Smooth muscle cell (in vitro differentiated cells): ENCODE measurements around the gene KIF6. TPM values are rescaled to one million over a fixed set of nuclear protein-coding genes. Genes with fewer than 3 reads are reported as not detected.

Experiments used
- DNase-seq: peaks from one replicate; lab custom pipeline; 2025; ENCODE audit not compliant: unreplicated experiment; lab: John Stamatoyannopoulos, UW
- H2AFZ ChIP-seq: fragments of 200-600 bp; sonication (generic); 2 replicates; pipeline ENCODE4 v1.6.0; 2016; ENCODE audit warnings: antibody characterized with exemption, low read depth, mild to moderate bottlenecking
- H3F3A ChIP-seq: fragments of 200-600 bp; sonication (generic); 2 replicates; pipeline ENCODE4 v1.6.0; 2017; ENCODE audit warnings: antibody characterized with exemption, low read depth
- H3K27ac ChIP-seq: fragments of 200-600 bp; sonication (generic); 2 replicates; pipeline ENCODE4 v1.5.1; 2016; ENCODE audit warnings: low read depth, mild to moderate bottlenecking
- H3K27me3 ChIP-seq: fragments of 200-600 bp; sonication (generic); 2 replicates; pipeline ENCODE4 v1.6.1; 2016; ENCODE audit warnings: low read depth, mild to moderate bottlenecking
- H3K36me3 ChIP-seq: fragments of 200-600 bp; sonication (generic); 2 replicates; pipeline ENCODE4 v1.5.1; 2016; ENCODE audit warnings: low read depth
- H3K4me1 ChIP-seq: fragments of 200-600 bp; sonication (generic); 2 replicates; pipeline ENCODE4 v1.5.1; 2016; ENCODE audit warnings: low read depth
- H3K4me2 ChIP-seq: fragments of 200-600 bp; sonication (generic); 2 replicates; pipeline ENCODE4 v1.6.0; 2016; ENCODE audit warnings: mild to moderate bottlenecking
- H3K4me3 ChIP-seq: fragments of 200-600 bp; sonication (generic); 2 replicates; pipeline ENCODE4 v1.5.1; 2016; ENCODE audit warnings: mild to moderate bottlenecking
- H3K79me2 ChIP-seq: fragments of 200-600 bp; sonication (generic); 2 replicates; pipeline ENCODE4 v1.6.0; 2016; ENCODE audit warnings: low read depth, mild to moderate bottlenecking
- H3K9ac ChIP-seq: fragments of 200-600 bp; sonication (generic); 2 replicates; pipeline ENCODE4 v1.6.0; 2016; ENCODE audit warnings: low read depth
- H3K9me3 ChIP-seq: fragments of 200-600 bp; sonication (generic); replicated peaks from 2 replicates; pipeline ENCODE4 v1.5.1; 2016; ENCODE audit warnings: low read depth
- H4K20me1 ChIP-seq: fragments of 200-600 bp; sonication (generic); 2 replicates; pipeline ENCODE4 v1.6.0; 2016; ENCODE audit warnings: low read depth
- WGBS: methylation state at CpG from one replicate; pipeline ENCODE4 v1.1.7; 2016; ENCODE audit warnings: low lambda C conversion rate; 5-methylcytosine and 5-hydroxymethylcytosine counted together
- polyA plus RNA-seq: library from polyadenylated mRNA; unstranded; fragments of >200 nt; fragmentation: Nextera tagmentation; extraction: Ambion mirVana; gene quantifications from 2 replicates; pipeline ENCODE4 v1.2.1, GENCODE V29; 2016
- total RNA-seq: library from RNA; depleted of rRNA; stranded (reverse); fragments of >200 nt; gene quantifications from 2 replicates; pipeline ENCODE4 v1.2.3, GENCODE V29; 2014
- TF ChIP-seq, protein P1 (sequence below): fragments of 200-600 bp; sonication (generic); IDR thresholded peaks from 2 replicates; pipeline ENCODE4 v1.5.1; 2017; ENCODE audit warnings: borderline replicate concordance, mild to moderate bottlenecking, antibody characterized with exemption; ENCODE audit not compliant: insufficient read depth, poor library complexity, severe bottlenecking

The KIF6 gene
- total and polyA plus RNA-seq, 2 experiments from 2014 or later, result 1.1 to 1.5 TPM

GRCh38 chr6:39686976-39687375 is 38.2 kb downstream of the KIF6 start:
- no peak overlapping the region for H3K4me3 ChIP-seq
- H3K27me3 ChIP-seq, result no peaks in the 10 kb centered on the region
- H3K9ac ChIP-seq, result no peak overlapping the region
- 84% methylated on average over 6 of the region's 6 CpGs for WGBS
- no peaks in the 10 kb centered on the region for H3K79me2 ChIP-seq
- DNase-seq, result no peak
- no peaks in the 10 kb centered on the region for H3F3A ChIP-seq
- TF ChIP-seq, protein P1, sequence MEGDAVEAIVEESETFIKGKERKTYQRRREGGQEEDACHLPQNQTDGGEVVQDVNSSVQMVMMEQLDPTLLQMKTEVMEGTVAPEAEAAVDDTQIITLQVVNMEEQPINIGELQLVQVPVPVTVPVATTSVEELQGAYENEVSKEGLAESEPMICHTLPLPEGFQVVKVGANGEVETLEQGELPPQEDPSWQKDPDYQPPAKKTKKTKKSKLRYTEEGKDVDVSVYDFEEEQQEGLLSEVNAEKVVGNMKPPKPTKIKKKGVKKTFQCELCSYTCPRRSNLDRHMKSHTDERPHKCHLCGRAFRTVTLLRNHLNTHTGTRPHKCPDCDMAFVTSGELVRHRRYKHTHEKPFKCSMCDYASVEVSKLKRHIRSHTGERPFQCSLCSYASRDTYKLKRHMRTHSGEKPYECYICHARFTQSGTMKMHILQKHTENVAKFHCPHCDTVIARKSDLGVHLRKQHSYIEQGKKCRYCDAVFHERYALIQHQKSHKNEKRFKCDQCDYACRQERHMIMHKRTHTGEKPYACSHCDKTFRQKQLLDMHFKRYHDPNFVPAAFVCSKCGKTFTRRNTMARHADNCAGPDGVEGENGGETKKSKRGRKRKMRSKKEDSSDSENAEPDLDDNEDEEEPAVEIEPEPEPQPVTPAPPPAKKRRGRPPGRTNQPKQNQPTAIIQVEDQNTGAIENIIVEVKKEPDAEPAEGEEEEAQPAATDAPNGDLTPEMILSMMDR, result no peak
- H3K4me2 ChIP-seq, result no peak overlapping the region
- H2AFZ ChIP-seq, result no peak overlapping the region
- H4K20me1 ChIP-seq, result no peaks in the 10 kb centered on the region
- no peaks in the 10 kb centered on the region for H3K9me3 ChIP-seq
- no peak overlapping the region for H3K27ac ChIP-seq
- H3K4me1 ChIP-seq, result no peaks in the 10 kb centered on the region
- H3K36me3 ChIP-seq, result no peaks in the 10 kb centered on the region

DNA sequence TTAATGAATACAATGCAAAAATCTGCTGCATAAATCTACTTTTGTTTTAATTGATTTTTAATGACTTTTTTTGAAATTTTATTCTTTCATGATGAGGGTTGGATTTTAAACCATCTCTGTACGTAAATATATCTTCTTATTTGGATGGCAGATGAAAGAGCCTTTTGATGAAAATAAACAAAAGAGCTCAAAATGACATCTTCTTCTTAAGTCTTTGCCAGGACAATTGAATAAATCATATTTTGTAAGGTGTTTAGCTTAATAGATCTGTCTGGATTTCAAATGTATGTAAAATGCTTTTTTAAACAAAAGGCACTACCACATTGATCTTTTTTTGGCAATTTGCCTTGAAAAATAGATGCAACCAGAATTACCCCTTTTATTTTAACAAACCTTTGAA is 39.3 kb downstream of the KIF6 start:
- Histone ChIP-seq H3K36me3 (no peaks in the 10 kb centered on the region), H2AFZ (no peak overlapping the region), H3K79me2 (no peaks in the 10 kb centered on the region), H3K4me3 (no peak overlapping the region), H3K9me3 (no peaks in the 10 kb centered on the region), H3K9ac (no peak overlapping the region), H4K20me1 (no peaks in the 10 kb centered on the region), H3K27ac (no peak overlapping the region), H3K4me2 (no peak overlapping the region), H3K4me1 (no peaks in the 10 kb centered on the region), H3K27me3 (no peaks in the 10 kb centered on the region), H3F3A (no peaks in the 10 kb centered on the region)
- no peak for DNase-seq
- TF ChIP-seq, protein P1, result no peak
- 98% methylated on average over 1 of the region's 1 CpG for WGBS

- Histone ChIP-seq H3K4me1 (no peaks in the 10 kb centered on the region), H4K20me1 (no peaks in the 10 kb centered on the region), H3K9me3 (no peaks in the 10 kb centered on the region), H3K36me3 (no peaks in the 10 kb centered on the region), H3F3A (no peaks in the 10 kb centered on the region), H3K4me3 (no peak overlapping the region), H2AFZ (no peak overlapping the region), H3K27me3 (no peaks in the 10 kb centered on the region), H3K79me2 (no peaks in the 10 kb centered on the region), H3K27ac (no peak overlapping the region), H3K9ac (no peak overlapping the region), H3K4me2 (no peak overlapping the region)
- DNase-seq, result no peak
- 95% methylated on average over 2 of the region's 2 CpGs for WGBS
- TF ChIP-seq, protein P1, result no peak
Measured at GRCh38 chr6:39685489-39685826, 39.8 kb downstream of the KIF6 start.

DNA sequence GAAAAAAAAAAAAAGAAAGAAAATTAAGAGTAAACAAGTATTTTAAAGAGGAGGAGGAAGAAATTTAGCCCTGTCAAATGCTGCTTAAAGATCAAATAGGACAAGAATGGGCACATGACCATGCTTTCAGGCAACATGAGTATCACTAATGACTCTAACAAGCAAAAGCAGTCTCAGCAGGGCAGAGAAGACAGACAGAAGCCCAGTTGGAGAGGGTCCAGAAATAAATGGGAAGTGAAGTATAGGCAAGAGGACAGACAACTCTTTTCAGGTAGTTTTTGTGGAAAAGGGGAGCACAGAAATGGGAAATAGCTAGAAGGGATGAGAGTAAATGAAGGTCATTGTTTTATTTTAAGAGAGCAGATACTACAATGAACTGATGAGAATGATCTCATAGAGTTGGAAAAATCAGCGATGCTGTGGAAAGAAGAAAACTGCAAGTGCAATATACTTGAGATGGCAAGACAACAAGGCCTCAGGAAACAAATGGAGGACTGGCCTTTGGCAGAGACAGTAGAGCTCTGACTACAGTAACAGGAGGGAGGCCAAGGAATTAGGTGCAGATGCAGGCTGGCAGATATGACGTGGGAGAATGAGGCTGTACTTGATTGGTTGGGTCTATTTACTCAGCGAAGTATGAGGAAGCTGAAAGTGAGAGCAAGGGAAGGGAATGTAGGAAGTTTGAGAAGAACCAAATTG is 40.3 kb downstream of the KIF6 start:
- Histone ChIP-seq H3K9ac (no peak overlapping the region), H3K4me2 (no peak overlapping the region), H3K79me2 (no peaks in the 10 kb centered on the region), H3K36me3 (no peaks in the 10 kb centered on the region), H3K4me1 (no peaks in the 10 kb centered on the region), H3F3A (no peaks in the 10 kb centered on the region), H2AFZ (no peak overlapping the region), H3K9me3 (no peaks in the 10 kb centered on the region), H3K4me3 (no peak overlapping the region), H3K27ac (no peak overlapping the region), H3K27me3 (no peaks in the 10 kb centered on the region), H4K20me1 (no peaks in the 10 kb centered on the region)
- TF ChIP-seq, protein P1, result no peak
- 76% methylated on average over 3 of the region's 3 CpGs for WGBS
- no peak for DNase-seq
